ENCODE measurements around the gene HPD.
A peak's percentile ranks its signal among the peaks of the same experiment; 100 is the strongest.

HPD gene

GRCh38 chr12:121802843-121803698 is 55.6 kb downstream of the HPD start:
- intact Hi-C loops (cut with DNase I): no loop called here
- peak; percentile 84 to 99 (median 90) for DNase-seq

DNA sequence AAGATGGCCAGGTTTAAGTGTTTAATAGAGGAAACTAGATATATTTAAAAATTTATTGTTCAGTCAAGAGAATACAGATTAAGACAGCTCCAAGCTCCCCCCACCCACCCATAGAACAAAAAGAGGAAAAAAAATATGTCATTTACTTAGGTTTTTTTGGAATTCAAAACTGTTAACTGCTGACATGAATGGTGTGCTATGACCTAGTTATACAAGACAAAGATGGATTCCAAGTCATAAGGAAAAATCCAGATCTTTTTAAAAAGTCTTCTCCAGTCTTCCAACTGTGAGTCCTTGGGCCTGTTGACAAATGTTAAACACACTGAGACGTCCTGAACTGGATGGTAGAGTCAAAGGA is 56.2 kb downstream of the HPD start:
- no peak for DNase-seq
- intact Hi-C loops (cut with DNase I): no loop called here

DNA sequence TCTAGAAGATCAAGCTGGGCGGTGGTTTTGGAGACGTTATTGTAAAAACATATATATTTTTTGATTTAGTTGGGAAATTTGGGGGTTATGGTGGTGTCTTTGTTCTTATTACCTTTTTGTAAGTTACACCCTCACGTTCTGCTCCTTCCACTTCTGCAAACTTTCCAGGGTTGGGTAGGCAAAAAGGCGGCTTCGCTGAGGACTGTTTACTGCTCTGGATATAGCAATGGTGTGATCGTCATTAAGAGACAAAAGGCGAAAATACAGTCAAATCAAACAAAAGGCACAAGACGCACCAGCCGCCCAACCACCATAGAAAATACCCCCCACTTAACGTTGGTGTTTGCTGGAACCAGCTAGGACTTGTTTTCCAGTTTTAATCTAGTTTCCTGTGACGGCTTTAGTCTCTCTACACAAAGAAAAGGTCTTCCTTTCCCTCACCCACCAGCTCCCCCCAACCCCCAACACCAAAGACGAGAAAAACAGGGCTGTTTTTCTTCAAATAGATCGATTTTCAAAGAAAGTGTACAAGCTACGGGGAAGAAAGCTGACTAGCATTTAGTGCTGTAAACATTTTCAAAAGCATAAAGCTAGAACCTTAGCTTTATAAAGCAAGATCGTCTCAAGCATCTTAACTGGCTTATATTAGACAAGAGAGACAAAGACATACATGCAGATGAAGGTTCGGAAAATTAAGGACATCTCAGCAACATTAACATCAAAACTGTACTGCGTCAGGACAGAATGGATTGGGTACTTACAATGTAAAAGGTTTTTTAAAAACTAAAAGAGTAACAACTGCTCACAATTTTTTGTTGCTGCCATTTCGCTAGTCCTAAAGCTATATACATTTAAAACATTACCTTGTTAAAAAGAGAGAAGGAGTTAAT is 56.8 kb downstream of the HPD start:
- no peak for DNase-seq
- intact Hi-C loops (cut with DNase I): no loop called here

GRCh38 chr12:121800694-121801594 is 57.7 kb downstream of the HPD start:
- intact Hi-C loops (cut with DNase I): no loop called here
- DNase-seq: peak; percentile 67 to 96 (median 79)

GRCh38 chr12:121799842-121800693 is 58.6 kb downstream of the HPD start:
- intact Hi-C loops (cut with DNase I): no loop called here
- DNase-seq: peak in 9 of 10 donors; percentile 59 to 95 (median 64)

- intact Hi-C loops (cut with DNase I): no loop called here
- DNase-seq: peak in 8 of 10 donors; percentile 44 to 93 (median 57)
Measured at GRCh38 chr12:121799156-121799841, 59.4 kb downstream of the HPD start.

DNA sequence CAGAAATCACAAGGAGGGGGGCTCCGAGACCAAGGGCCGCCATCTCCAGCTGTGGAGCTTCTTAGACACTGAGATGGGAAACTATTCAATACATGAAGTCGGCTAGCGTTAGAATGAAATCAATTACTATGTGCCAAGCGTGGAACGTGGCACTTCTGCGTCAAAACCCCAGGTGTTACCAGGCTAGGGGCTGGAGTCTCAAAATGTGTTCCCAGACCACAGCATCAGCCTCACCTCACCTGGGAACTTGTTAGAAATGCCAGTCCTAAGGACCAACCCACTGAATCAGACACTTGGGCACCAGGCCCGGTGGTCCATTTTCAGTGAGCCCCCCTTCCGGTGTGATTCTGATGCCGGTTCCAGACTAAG is 59.9 kb downstream of the HPD start:
- DNase-seq: no peak
- intact Hi-C loops (cut with DNase I): no loop called here

- DNase-seq: peak in 8 of 10 donors; percentile 48 to 92 (median 63)
- intact Hi-C loops (cut with DNase I): no loop called here
Measured at GRCh38 chr12:121797937-121798786, 60.5 kb downstream of the HPD start.

DNA sequence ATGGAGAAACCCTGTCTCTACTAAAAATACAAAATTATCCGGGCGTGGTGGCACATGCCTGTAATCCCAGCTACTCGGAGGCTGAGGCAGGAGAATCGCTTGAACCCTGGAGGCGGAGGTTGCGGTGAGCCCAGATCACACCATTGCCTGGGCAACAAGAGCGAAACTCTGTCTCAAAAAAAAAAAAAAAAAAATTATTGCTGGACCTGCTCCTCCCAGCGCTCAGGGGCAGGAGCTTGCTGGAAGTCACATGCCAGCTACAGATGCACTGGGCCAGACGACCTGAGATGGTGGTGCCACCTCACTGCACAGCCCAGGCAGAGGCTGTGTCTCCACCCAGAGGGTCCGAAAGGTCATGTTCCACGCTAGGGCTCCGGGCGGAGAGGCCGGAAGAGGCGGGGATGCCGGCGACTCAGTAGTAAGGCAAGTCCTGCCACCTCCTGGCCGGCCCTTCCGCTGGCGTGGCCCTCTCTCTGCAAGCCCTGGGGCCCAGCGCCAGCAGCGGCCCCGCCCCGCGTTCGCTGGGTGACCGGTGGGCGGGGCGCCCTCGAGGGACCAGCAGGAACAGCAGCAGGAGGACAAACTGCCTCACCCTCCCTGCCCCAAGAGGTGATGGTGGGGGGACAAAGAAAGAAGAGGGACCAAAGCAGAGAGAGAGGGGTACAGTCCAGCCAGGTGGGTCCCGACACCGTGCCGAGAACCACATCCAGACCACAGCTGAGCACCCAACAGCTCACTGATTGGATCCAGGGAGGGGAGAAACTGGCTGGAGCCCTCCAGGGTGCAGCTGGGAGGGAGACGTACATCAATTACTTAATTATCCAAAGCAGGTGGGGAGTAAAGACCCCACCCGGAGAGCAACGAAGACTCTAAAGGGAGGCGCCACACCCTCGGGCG is 61.6 kb downstream of the HPD start:
- DNase-seq: peak in 9 of 10 donors; percentile 66 to 97 (median 80)
- intact Hi-C loops (cut with DNase I): no loop called here

- intact Hi-C loops (cut with DNase I): loop anchor here (1.0 to 2.0 kb wide), 2 partner anchors 17 to 94 kb away; partner anchors contain the start of gene PSMD9
Measured at GRCh38 chr12:121795034-121795968, 63.4 kb downstream of the HPD start.

GRCh38 chr12:121794534-121795033 is 64.1 kb downstream of the HPD start:
- intact Hi-C loops (cut with DNase I): loop anchor here (1.0 to 2.0 kb wide), 3 partner anchors 18 to 97 kb away; partner anchors contain the start of gene PSMD9
- peak in 1 of 10 donors; percentile 74 for DNase-seq

More at GRCh38 chr12:121795034-121795968, 63.4 kb downstream of the HPD start:
- peak; percentile 81 to 98 (median 92) for DNase-seq

DNA sequence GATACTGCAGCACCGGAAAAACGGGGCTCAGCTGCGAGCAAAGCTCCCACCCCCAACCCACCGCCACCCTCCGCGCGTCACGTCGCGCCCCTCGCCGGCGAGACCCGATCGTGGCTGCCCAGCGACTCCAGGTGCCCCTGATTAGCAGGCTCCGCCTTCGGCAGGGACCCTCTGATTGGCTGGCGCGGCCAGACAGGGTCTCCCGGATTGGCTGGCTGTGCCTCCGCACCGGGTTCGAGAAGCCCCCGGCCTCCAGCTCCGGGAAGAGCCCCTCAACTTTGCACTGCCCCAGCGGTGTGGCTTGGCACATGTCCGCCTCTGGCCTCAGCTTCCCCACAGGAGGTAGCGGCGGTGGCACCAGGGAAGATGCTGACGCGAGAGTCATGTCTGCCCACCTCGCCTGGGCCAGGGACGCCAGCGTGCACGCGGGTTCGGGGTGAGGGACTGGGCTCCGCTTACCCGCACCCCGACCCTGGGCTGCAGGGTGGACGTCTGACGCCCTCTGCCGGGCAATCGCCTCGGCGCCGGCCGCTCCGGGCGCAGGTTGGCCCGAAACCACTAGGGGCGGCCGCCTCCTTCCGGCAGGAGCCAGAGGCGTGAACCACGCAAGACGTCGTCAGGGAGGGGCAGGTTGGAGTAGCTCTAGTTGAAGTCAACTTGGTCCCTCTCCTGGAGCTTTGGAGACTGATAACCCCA is 64.7 kb downstream of the HPD start:
- peak; percentile 80 to 98 (median 86) for DNase-seq
- intact Hi-C loops (cut with DNase I): loop anchor here (1.0 to 2.0 kb wide), 2 partner anchors 95 to 97 kb away; partner anchors contain the start of gene PSMD9

DNA sequence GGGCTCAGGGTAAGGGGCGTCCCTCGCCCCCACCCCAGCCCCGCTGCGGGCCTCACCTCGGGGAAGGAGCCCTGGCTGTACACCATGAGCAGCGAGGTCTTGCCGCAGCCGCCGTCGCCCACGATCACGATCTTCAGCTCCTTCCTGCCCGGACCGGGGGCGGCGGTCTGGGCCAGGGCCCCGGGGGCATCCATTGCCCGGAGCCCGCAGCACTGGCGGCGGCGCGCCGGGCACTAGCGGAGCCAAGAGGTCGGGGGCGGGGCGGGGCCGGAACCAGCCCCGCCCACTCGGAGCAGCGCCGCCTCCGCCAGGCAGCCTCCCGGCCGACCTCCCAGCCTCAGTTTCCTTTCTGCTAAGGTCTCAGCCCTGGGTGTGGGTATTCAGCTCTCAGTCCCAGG is 65.2 kb downstream of the HPD start, which contains the start of gene RHOF:
RHOF (minus strand) TSS at position 249 of the 398 bp plus-strand sequence; CDS start at position 194, 55 bp downstream.
- intact Hi-C loops (cut with DNase I): no loop called here
- peak in 1 of 10 donors; percentile 82 for DNase-seq

All from posterior cingulate gyrus (tissue), 11 donors.